GM18526 (cell line): ENCODE results near the gene POU6F2.

Experiments
- POLR2A ChIP-seq: IDR thresholded peaks from 3 replicates; pipeline ENCODE4 v1.6.1; 2011; ENCODE audit not compliant: insufficient read length; ENCODE audit errors: extremely low read depth

POU6F2 gene, protein sequence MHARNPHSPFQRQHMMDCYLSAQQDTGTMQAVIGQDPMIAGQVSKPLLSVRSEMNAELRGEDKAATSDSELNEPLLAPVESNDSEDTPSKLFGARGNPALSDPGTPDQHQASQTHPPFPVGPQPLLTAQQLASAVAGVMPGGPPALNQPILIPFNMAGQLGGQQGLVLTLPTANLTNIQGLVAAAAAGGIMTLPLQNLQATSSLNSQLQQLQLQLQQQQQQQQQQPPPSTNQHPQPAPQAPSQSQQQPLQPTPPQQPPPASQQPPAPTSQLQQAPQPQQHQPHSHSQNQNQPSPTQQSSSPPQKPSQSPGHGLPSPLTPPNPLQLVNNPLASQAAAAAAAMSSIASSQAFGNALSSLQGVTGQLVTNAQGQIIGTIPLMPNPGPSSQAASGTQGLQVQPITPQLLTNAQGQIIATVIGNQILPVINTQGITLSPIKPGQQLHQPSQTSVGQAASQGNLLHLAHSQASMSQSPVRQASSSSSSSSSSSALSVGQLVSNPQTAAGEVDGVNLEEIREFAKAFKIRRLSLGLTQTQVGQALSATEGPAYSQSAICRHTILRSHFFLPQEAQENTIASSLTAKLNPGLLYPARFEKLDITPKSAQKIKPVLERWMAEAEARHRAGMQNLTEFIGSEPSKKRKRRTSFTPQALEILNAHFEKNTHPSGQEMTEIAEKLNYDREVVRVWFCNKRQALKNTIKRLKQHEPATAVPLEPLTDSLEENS

DNA sequence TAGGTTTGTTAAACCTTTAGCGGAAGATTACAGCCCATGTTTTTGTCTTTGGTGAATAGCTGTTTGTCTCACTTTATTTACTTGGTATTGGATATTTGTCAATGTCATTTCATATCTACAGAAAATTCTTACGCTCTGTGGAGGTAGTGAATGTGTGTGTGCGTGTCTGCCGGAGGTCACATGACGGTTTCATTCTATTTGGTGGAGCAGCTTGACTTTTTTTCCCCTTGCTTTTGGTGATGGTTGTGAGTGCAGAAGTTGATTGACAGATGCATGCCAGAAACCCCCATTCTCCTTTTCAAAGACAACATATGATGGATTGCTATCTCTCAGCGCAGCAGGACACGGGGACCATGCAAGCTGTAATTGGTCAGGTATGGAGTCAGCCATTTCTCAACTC, at the start of gene POU6F2:
POU6F2 (plus strand) TSS at position 225 of the 400 bp plus-strand sequence; CDS start at position 270, 45 bp downstream.
- TF ChIP-seq POLR2A: no peak

DNA sequence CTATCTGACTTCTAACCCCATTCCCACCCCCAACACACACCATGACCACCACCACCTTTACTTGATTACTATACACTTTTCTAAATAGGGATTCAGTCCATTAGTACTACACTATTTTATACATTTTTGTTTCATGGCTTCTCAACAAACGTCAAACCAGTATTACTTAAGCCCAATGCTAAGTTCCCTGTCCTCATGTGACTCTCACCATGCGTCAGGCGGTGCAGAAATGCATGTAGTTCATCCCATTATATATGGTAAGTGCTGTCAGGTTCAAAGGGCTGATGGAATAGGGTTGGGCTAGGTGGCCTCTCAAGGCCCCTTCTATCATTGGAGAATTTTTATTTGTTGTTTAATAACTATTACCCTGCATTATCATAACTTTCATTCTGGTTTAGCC, 49.2 kb upstream of the POU6F2 start:
- no peak for TF ChIP-seq POLR2A

DNA sequence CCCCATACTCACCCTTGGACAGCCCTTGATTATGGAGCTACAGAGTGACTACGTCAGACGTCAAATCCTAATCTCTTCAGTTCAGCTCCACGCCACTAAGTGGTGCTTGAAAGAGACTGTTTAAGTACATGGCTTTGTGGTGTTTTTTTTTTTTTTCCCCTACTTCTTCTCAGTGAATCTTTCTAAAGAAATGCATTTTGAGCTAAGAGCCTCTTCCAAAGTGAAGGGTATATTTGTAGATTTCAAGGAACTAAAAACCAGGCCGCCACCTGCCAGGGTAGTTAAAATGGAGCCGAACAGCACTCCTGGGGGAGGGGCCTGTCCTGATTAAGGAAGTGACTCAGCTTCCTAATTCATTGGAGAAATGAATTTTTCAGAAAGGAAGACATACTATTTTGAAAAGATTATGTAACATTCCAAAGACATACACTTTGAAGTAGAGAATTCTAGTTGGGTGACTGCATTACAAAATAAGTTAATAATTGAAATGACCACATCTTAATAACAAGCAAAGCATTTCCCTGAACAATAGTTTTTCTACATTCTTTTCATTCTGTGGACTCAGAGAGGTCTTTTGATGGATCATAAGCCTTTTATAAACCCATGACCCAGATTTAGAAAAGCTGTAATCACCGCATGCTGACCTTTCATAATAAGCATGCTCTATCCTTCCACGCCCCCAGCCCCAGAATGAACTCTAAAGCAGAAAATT, 48.1 kb upstream of the POU6F2 start:
- TF ChIP-seq POLR2A: no peak

DNA sequence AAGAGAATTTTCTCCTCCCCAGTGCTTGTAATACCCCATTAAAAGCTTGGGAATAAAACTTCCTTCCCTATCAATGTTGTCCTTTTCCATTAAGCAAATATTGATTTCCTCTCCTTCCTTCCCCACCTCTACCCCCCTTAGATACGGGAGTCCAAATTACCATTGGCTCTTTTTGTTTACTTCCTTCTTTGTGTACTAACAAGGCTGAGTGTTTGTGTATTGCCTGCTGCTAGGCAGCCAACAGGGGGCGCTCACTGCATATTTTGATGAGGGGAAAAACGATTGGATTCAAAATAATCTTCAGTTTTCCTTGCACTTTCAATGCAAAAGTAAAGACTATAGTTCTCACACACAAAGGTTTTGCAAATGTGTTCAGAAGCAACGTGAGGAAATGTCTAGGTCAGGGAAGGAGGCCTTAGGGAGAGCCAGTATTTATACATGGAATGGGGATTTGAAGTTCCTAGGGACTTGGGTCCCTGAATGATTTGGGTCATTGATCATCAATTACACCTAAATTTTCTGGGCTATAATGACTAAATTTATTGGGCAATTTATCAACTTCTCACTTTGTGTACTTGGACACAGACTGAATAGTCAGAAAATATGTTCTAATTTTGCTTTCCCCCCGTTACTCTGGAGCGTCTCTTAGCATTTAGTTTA, 45.1 kb upstream of the POU6F2 start:
- TF ChIP-seq POLR2A: no peak

DNA sequence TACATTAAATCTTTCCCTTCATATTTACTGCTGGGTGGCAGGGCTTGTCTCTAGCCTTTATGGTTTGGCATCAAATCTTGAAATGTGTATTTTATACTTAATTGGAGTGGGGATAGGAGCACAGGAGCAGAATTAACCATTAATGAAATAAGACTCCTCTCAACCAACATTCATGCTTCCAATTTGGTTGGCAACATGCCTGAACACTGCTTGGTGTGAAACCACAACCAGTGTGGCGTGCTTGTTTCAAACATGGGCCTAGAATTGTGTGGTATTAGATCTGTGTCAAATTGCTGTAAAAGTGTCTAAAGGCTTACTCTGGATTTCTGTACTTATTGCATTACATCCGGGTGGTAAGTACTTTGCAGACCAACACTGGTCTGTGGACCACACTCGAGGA, 43.7 kb upstream of the POU6F2 start:
- no peak for TF ChIP-seq POLR2A

DNA sequence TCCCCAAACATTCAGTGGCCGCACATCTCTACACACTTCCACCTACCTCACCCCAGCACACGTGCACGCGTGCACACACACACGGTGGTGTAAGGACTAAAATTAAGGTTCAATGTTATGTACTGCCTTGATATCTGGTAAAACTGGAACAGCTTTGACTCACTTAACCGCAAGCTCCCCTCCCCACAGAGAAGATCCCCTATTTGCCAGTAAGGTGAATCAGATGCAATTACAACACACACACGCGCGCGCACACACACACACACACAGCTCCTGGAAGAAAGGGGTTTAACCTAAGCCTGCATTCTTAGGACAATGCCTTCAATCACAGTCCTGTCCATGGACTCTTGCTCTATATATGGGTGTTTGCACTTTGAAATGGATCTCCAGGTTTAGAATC, 43.2 kb upstream of the POU6F2 start:
- no peak for TF ChIP-seq POLR2A

DNA sequence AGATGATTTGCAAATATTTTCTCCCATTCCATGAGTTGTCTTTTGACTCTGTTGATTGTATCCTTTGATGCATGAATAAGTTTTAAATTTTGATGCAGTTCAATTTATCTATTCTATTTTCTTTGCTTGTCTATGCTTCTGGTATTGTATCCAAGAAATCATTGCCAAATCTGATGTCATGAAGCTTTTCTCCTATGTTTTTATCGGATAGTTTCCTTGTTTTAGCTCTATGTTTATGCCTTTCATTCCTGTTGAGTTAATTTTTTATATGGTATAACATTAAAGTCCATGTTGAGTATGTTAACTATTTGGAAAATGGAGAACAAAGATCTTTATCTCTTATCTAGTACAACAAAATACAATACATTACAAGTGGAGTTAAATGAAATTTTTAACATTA, 41.1 kb upstream of the POU6F2 start:
- no peak for TF ChIP-seq POLR2A

DNA sequence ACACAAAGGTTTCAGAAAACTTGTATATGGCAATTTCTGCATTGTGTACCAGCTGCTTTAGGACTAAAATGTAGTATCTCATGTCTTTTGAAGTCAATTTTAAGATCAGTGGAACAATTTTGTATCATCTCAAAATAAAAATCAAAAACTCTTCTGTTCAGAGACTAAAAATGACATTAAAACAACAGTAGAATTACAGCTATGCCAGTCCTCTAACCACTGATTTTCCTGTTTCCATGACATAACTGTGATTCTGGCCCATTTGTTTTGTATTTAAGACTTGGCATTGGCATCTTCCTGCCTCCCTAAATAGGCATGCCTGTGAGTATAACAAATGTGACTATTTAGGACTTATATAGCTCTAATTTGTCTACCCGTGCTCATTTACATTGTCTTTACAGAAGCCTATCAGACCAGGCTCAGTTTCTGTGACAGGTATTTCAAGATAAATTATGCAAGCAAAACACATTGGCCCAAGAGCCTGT, 39.7 kb upstream of the POU6F2 start:
- no peak for TF ChIP-seq POLR2A

DNA sequence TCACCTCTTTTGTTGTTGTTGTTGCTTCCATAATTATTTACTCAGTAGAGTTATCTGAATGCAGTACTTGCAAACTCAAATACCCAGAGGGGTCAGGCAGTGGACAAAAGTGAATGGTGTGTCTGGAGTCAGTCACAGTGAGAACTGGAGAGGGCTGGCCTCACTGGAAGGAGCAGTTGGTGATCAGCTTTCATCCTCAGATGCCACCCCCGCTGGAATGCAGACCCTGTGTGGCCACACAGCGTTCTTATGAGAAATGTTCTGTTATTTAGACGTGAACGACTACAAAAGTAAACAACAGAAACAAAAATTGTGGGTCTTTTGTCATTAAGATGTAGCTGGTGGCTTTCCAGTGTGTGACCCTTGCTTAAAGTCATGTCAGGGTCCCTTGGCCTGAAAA, 39.1 kb upstream of the POU6F2 start:
- no peak for TF ChIP-seq POLR2A

DNA sequence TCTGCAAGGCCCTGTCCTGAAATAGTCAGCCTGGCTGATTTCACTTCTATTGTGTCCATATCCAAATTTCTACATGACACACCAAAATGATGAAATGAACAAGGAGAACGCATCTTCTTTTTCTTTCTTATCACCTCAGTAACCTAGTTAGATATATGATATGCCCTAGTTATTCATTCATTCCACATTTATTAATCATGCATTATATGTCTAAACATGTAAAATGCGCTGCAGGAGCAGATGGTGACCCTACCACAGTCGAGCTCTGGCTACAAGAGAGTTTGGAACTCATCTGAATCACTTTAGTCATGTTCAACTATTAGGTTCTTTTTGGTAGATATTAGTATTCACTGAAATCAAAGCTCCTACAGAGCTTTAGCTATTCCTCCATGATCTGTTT, 36.9 kb upstream of the POU6F2 start:
- TF ChIP-seq POLR2A: no peak

DNA sequence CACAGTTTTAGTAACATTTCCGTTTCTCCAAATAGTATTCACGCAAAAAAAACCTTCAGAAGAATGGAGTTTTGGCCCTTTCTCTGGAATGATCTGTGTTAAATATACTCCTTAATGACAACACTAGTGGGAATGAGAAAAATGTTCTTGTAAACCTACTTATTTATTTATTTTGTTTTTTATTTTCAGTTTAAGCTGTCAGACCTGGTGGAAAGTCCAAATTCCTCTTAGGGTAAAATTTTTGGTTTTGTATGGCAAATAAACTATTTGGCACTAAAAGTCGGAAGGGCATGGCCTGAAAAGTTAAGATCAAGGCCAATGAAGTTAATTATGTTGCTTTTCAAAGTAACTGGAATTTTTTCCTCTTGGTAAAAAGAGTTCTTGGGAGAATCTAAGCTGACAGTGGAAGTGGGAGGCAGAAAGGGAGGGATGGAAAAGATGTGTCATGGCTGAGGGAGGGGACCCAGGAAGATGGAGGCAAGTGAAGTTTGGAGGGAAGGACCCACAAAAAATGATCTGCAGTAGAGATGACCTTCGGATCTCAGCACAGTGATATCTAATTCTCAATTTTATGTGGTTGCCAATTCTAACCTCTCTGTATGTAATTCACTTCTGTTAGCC, 35.2 kb upstream of the POU6F2 start:
- no peak for TF ChIP-seq POLR2A

DNA sequence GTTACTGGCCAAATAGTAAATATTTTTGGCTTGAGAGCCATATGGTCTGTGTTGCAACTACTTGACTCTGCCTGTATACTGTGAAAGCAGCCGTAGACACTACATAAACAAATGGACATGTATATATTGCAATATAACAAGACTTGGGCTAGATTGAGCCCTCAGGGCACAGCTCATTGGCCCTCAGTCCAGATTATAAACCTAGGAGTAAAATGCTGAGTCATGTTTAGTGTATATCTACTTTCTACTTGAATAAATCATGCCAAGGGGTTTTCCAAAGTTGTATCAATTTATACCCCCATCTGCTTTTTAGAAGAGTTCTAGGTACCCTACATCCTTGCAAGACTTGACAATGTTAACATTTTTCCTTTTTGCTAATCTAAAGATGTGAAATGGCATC, 27.4 kb upstream of the POU6F2 start:
- no peak for TF ChIP-seq POLR2A

DNA sequence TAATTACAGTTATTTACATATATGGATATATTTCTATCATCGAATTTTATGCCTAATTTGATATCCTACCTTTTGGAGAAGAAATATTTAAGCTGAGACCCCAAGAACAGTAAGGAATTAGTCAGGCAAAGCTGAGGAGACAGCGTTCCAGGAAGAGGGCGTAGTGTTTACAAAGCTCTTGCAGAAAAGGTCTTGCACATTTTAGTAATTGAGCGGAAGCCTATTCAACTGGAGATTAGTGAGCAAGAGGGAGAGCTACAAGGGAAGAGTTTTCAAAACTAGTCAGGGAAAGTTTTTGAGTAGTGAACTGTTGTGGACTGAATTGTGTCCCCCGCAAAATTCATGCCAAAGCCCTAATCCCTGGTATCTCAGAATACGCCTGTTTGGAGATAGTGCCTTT, 26.5 kb upstream of the POU6F2 start:
- TF ChIP-seq POLR2A: no peak

DNA sequence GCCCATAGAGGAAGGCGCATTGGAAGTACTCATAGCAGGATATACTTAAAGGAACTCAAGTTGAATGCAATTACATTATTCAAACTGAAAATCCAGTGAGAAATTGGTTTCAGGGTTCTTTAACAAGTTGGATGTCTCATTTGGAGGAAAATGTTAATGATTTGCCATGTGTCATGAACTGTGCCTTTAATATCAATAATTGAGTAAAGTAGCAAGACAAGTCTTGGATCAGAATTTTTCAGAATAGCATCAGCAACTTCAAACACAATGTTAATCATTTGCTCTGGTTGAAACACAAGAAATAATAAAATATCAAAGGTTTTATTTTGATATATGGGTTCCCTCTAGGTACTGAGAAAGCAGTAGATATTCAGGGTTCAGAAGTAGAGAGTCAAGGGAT, 24.5 kb upstream of the POU6F2 start:
- TF ChIP-seq POLR2A: no peak

DNA sequence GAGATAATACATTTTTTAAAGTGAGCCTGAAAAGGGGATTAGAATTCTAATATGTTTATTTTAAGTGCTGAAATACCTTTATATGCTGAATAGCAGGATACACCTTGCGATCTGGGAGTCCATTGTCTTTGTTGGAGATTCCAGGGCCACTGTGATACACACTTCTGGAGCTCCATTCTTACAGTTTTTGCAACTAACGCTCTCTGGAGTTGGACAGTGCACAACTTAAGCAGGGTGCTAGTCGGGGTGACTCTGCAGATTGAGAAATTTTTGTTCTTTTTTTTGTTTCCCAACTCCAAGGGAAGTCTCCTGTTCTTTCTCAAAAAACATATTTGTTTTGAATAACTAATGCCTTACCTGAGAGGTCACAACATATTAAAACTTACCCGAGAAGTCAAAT, 23.7 kb upstream of the POU6F2 start:
- TF ChIP-seq POLR2A: no peak
